H9 (cell line): ENCODE measurements around the gene AGTRAP. TPM values are rescaled to one million over a fixed set of nuclear protein-coding genes. Genes with fewer than 3 reads are reported as not detected.

Source experiments
- DNase-seq: peaks from one replicate; pipeline ENCODE4 v3.0.0-alpha.2; 2017
- H2AFZ ChIP-seq: one replicate; pipeline ENCODE4 v1.6.1; 2013; ENCODE audit warnings: mild to moderate bottlenecking, low read length, control low read depth, moderate library complexity
- H2AK5ac ChIP-seq: 2 replicates; pipeline ENCODE4 v1.6.1; 2013; ENCODE audit warnings: low read length, control low read depth, mixed read lengths; ENCODE audit not compliant: insufficient read length
- H2BK120ac ChIP-seq: one replicate; pipeline ENCODE4 v1.6.1; 2013; ENCODE audit warnings: low read depth, mild to moderate bottlenecking, low read length, control low read depth, inconsistent platforms; ENCODE audit not compliant: poor library complexity, severe bottlenecking
- H2BK12ac ChIP-seq: 2 replicates; pipeline ENCODE4 v1.6.1; 2013; ENCODE audit warnings: low read length, control low read depth, mixed read lengths, low read depth; ENCODE audit not compliant: insufficient read length
- H2BK15ac ChIP-seq: 2 replicates; pipeline ENCODE4 v1.6.1; 2013; ENCODE audit warnings: low read depth, low read length, control low read depth
- H2BK20ac ChIP-seq: one replicate; pipeline ENCODE4 v1.6.1; 2013; ENCODE audit warnings: low read depth, mild to moderate bottlenecking, low read length, control low read depth, inconsistent platforms; ENCODE audit not compliant: poor library complexity, severe bottlenecking
- H2BK5ac ChIP-seq: 2 replicates; pipeline ENCODE4 v1.6.1; 2013; ENCODE audit warnings: low read length, control low read depth, mixed read lengths; ENCODE audit not compliant: insufficient read length
- H3K14ac ChIP-seq: 2 replicates; pipeline ENCODE4 v1.6.1; 2013; ENCODE audit warnings: low read length, control low read depth; ENCODE audit not compliant: insufficient read depth
- H3K18ac ChIP-seq: 2 replicates; pipeline ENCODE4 v1.6.1; 2013; ENCODE audit warnings: low read depth, mild to moderate bottlenecking, mixed read lengths, low read length, control low read depth; ENCODE audit not compliant: insufficient read length
- H3K23ac ChIP-seq: 2 replicates; pipeline ENCODE4 v1.6.1; 2013; ENCODE audit warnings: low read length, control low read depth, mixed read lengths, low read depth; ENCODE audit not compliant: insufficient read length
- H3K23me2 ChIP-seq: 2 replicates; pipeline ENCODE4 v1.6.1; 2013; ENCODE audit warnings: low read depth, mild to moderate bottlenecking, mixed read lengths, low read length, control low read depth; ENCODE audit not compliant: insufficient read length, poor library complexity, severe bottlenecking
- H3K27ac ChIP-seq: 2 replicates; pipeline ENCODE4 v1.5.1; 2013; ENCODE audit warnings: low read length, control low read depth, mixed read lengths, low read depth; ENCODE audit not compliant: insufficient read length
- H3K27me3 ChIP-seq: 2 replicates; pipeline ENCODE4 v1.6.1; 2013; ENCODE audit warnings: low read length, control low read depth, inconsistent platforms; ENCODE audit not compliant: insufficient read depth
- H3K4ac ChIP-seq: 2 replicates; pipeline ENCODE4 v1.6.1; 2013; ENCODE audit warnings: low read depth, mild to moderate bottlenecking, control low read depth, inconsistent platforms, low read length, moderate library complexity
- H3K4me1 ChIP-seq: 2 replicates; pipeline ENCODE4 v1.6.1; 2013; ENCODE audit warnings: low read length, control low read depth, inconsistent platforms; ENCODE audit not compliant: insufficient read depth
- H3K4me2 ChIP-seq: 2 replicates; pipeline ENCODE4 v1.6.1; 2013; ENCODE audit warnings: low read length, control low read depth, mixed read lengths; ENCODE audit not compliant: insufficient read length, insufficient read depth
- H3K56ac ChIP-seq: 2 replicates; pipeline ENCODE4 v1.6.1; 2013; ENCODE audit warnings: low read depth, mild to moderate bottlenecking, mixed read lengths, low read length, control low read depth; ENCODE audit not compliant: insufficient read length
- H3K79me1 ChIP-seq: 2 replicates; pipeline ENCODE4 v1.6.1; 2013; ENCODE audit warnings: low read depth, mild to moderate bottlenecking, moderate library complexity, low read length, control low read depth, inconsistent platforms; ENCODE audit not compliant: insufficient read depth, poor library complexity, severe bottlenecking
- H3K79me2 ChIP-seq: 2 replicates; pipeline ENCODE4 v1.6.1; 2013; ENCODE audit warnings: low read length, control low read depth, inconsistent platforms; ENCODE audit not compliant: insufficient read depth
- H3K9ac ChIP-seq: 2 replicates; pipeline ENCODE4 v1.6.1; 2013; ENCODE audit warnings: low read length, control low read depth, mixed read lengths; ENCODE audit not compliant: insufficient read length; ENCODE audit errors: extremely low read depth
- H3K9me3 ChIP-seq: one replicate; pipeline ENCODE4 v1.6.1; 2013; ENCODE audit warnings: low read depth, low read length, inconsistent platforms; ENCODE audit not compliant: control insufficient read depth
- H3T11ph ChIP-seq: one replicate; pipeline ENCODE4 v1.6.1; 2013; ENCODE audit warnings: mild to moderate bottlenecking, low read length, control low read depth, inconsistent platforms
- H4K20me1 ChIP-seq: one replicate; pipeline ENCODE4 v1.6.1; 2013; ENCODE audit not compliant: control insufficient read depth, insufficient read length, insufficient read depth
- H4K5ac ChIP-seq: 2 replicates; pipeline ENCODE4 v1.6.1; 2013; ENCODE audit warnings: low read depth, mild to moderate bottlenecking, mixed read lengths, low read length, control low read depth; ENCODE audit not compliant: insufficient read length
- H4K8ac ChIP-seq: replicated peaks from 2 replicates; pipeline ENCODE4 v1.6.1; 2013; ENCODE audit warnings: low read length, control low read depth, mixed read lengths, low read depth; ENCODE audit not compliant: insufficient read length
- H4K91ac ChIP-seq: 2 replicates; pipeline ENCODE4 v1.6.1; 2013; ENCODE audit warnings: low read depth, mild to moderate bottlenecking, moderate library complexity, mixed read lengths, low read length, control low read depth; ENCODE audit not compliant: insufficient read length
- H3K27ac Mint-ChIP-seq, 3 experiments: 2 replicates in 2 of 3; 3 replicates in 1 of 3; pipeline ENCODE4 v1.8.0; 2020 to 2021; ENCODE audit warnings: mixed read lengths in 3 of 3, mild to moderate bottlenecking in 1 of 3, moderate library complexity in 1 of 3
- H3K27me3 Mint-ChIP-seq: 2 replicates; pipeline ENCODE4 v1.8.0; 2021; ENCODE audit warnings: low read depth, mild to moderate bottlenecking, moderate library complexity, mixed read lengths
- H3K36me3 Mint-ChIP-seq, 3 experiments: 2 replicates in 2 of 3; 3 replicates in 1 of 3; pipeline ENCODE4 v1.8.0; 2020 to 2021; ENCODE audit warnings: low read depth in 3 of 3, mixed read lengths in 3 of 3; ENCODE audit not compliant: insufficient read depth in 1 of 3
- H3K4me1 Mint-ChIP-seq, 2 experiments: 2 replicates each; pipeline ENCODE4 v1.8.0; 2020; ENCODE audit warnings: mixed read lengths in 2 of 2
- H3K4me3 Mint-ChIP-seq, 2 experiments: 2 replicates in 1 of 2; 3 replicates in 1 of 2; pipeline ENCODE4 v1.8.0; 2020 to 2021; ENCODE audit warnings: mild to moderate bottlenecking in 2 of 2, mixed read lengths in 2 of 2, moderate library complexity in 1 of 2
- H3K9me3 Mint-ChIP-seq, 2 experiments: 2 replicates in 1 of 2; 3 replicates in 1 of 2; pipeline ENCODE4 v1.8.0; 2020; ENCODE audit warnings: mild to moderate bottlenecking in 2 of 2, mixed read lengths in 2 of 2, moderate library complexity in 1 of 2
- CTCF ChIP-seq: fragments of 200-600 bp; sonication (generic); conservative IDR thresholded peaks from 3 replicates; pipeline ENCODE4 v1.8.0; 2021; ENCODE audit warnings: antibody characterized with exemption, mild to moderate bottlenecking
- WGBS: extraction: QIAGEN DNeasy Blood & Tissue Kit; methylation state at CpG from one replicate; pipeline ENCODE4 v1.1.7; 2013; ENCODE audit warnings: missing lambda C conversion rate, low lambda C conversion rate, mixed read lengths; ENCODE audit not compliant: insufficient read length; ENCODE audit errors: extremely low coverage; 5-methylcytosine and 5-hydroxymethylcytosine counted together
- total RNA-seq: library from RNA; stranded (reverse); gene quantifications from 2 replicates; pipeline ENCODE4 v1.2.1, GENCODE V29; 2021

Gene AGTRAP
- total RNA-seq, 1 experiment from 2014 or later: 60.9 TPM

GRCh38 chr1:11720525-11720924 lies 15.4 kb upstream of the AGTRAP start:
- H2BK12ac ChIP-seq: no peak overlapping the region
- peaks cover 0 to 20% (median 2%) of the 10 kb centered on the region in 3 experiments; a peak in 3 of 7 replicates for H3K36me3 Mint-ChIP-seq
- H3K79me1 ChIP-seq: no peaks in the 10 kb centered on the region
- H3K14ac ChIP-seq: no peak overlapping the region
- H3K9me3 Mint-ChIP-seq: no peaks in the 10 kb centered on the region; a peak in 1 of 5 replicates
- H4K20me1 ChIP-seq: no peaks in the 10 kb centered on the region
- H2BK20ac ChIP-seq: no peak overlapping the region
- no peaks in the 10 kb centered on the region for H3K27me3 ChIP-seq
- no peak overlapping the region for H3K4me3 Mint-ChIP-seq
- no peak overlapping the region for H2AK5ac ChIP-seq
- H3K4me1 Mint-ChIP-seq: peaks cover 14 to 18% of the 10 kb centered on the region in 2 experiments
- DNase-seq: no peak
- H3K9me3 ChIP-seq: no peaks in the 10 kb centered on the region
- WGBS: no CpG with 5 or more reads among the region's 4 CpGs
- H3K18ac ChIP-seq: no peak overlapping the region
- no peak overlapping the region for H3T11ph ChIP-seq
- H3K79me2 ChIP-seq: no peaks in the 10 kb centered on the region
- no peak overlapping the region for H2BK120ac ChIP-seq
- H3K4me1 ChIP-seq: no peaks in the 10 kb centered on the region
- H3K4me2 ChIP-seq: no peak overlapping the region
- TF ChIP-seq CTCF: no peak
- no peaks in the 10 kb centered on the region for H3K23me2 ChIP-seq
- H3K27ac Mint-ChIP-seq: no peak overlapping the region
- H2BK5ac ChIP-seq: no peak overlapping the region
- H2BK15ac ChIP-seq: no peak overlapping the region
- H3K4ac ChIP-seq: no peak overlapping the region
- no peaks in the 10 kb centered on the region; the same call in 1 of the 2 replicates for H3K27me3 Mint-ChIP-seq
- no peak overlapping the region for H3K56ac ChIP-seq
- H3K23ac ChIP-seq: no peak overlapping the region
- H3K9ac ChIP-seq: no peak overlapping the region
- no peak overlapping the region for H3K27ac ChIP-seq
- no peak overlapping the region for H4K91ac ChIP-seq
- no peak overlapping the region for H2AFZ ChIP-seq
- no peak overlapping the region for H4K8ac ChIP-seq
- H4K5ac ChIP-seq: no peak overlapping the region
